H9 (cell line): ENCODE measurements around the gene PHETA1. TPM values are rescaled to one million over a fixed set of nuclear protein-coding genes. Genes with fewer than 3 reads are reported as not detected.

ENCODE experiments used
- DNase-seq: peaks from one replicate; pipeline ENCODE4 v3.0.0-alpha.2; 2017
- H2AFZ ChIP-seq: one replicate; pipeline ENCODE4 v1.6.1; 2013; ENCODE audit warnings: mild to moderate bottlenecking, low read length, control low read depth, moderate library complexity
- H2AK5ac ChIP-seq: 2 replicates; pipeline ENCODE4 v1.6.1; 2013; ENCODE audit warnings: low read length, control low read depth, mixed read lengths; ENCODE audit not compliant: insufficient read length
- H2BK120ac ChIP-seq: one replicate; pipeline ENCODE4 v1.6.1; 2013; ENCODE audit warnings: low read depth, mild to moderate bottlenecking, low read length, control low read depth, inconsistent platforms; ENCODE audit not compliant: poor library complexity, severe bottlenecking
- H2BK12ac ChIP-seq: 2 replicates; pipeline ENCODE4 v1.6.1; 2013; ENCODE audit warnings: low read length, control low read depth, mixed read lengths, low read depth; ENCODE audit not compliant: insufficient read length
- H2BK15ac ChIP-seq: 2 replicates; pipeline ENCODE4 v1.6.1; 2013; ENCODE audit warnings: low read depth, low read length, control low read depth
- H2BK20ac ChIP-seq: one replicate; pipeline ENCODE4 v1.6.1; 2013; ENCODE audit warnings: low read depth, mild to moderate bottlenecking, low read length, control low read depth, inconsistent platforms; ENCODE audit not compliant: poor library complexity, severe bottlenecking
- H2BK5ac ChIP-seq: 2 replicates; pipeline ENCODE4 v1.6.1; 2013; ENCODE audit warnings: low read length, control low read depth, mixed read lengths; ENCODE audit not compliant: insufficient read length
- H3K14ac ChIP-seq: 2 replicates; pipeline ENCODE4 v1.6.1; 2013; ENCODE audit warnings: low read length, control low read depth; ENCODE audit not compliant: insufficient read depth
- H3K18ac ChIP-seq: 2 replicates; pipeline ENCODE4 v1.6.1; 2013; ENCODE audit warnings: low read depth, mild to moderate bottlenecking, mixed read lengths, low read length, control low read depth; ENCODE audit not compliant: insufficient read length
- H3K23ac ChIP-seq: 2 replicates; pipeline ENCODE4 v1.6.1; 2013; ENCODE audit warnings: low read length, control low read depth, mixed read lengths, low read depth; ENCODE audit not compliant: insufficient read length
- H3K23me2 ChIP-seq: 2 replicates; pipeline ENCODE4 v1.6.1; 2013; ENCODE audit warnings: low read depth, mild to moderate bottlenecking, mixed read lengths, low read length, control low read depth; ENCODE audit not compliant: insufficient read length, poor library complexity, severe bottlenecking
- H3K27ac ChIP-seq: 2 replicates; pipeline ENCODE4 v1.5.1; 2013; ENCODE audit warnings: low read length, control low read depth, mixed read lengths, low read depth; ENCODE audit not compliant: insufficient read length
- H3K27me3 ChIP-seq: 2 replicates; pipeline ENCODE4 v1.6.1; 2013; ENCODE audit warnings: low read length, control low read depth, inconsistent platforms; ENCODE audit not compliant: insufficient read depth
- H3K4ac ChIP-seq: 2 replicates; pipeline ENCODE4 v1.6.1; 2013; ENCODE audit warnings: low read depth, mild to moderate bottlenecking, control low read depth, inconsistent platforms, low read length, moderate library complexity
- H3K4me1 ChIP-seq: 2 replicates; pipeline ENCODE4 v1.6.1; 2013; ENCODE audit warnings: low read length, control low read depth, inconsistent platforms; ENCODE audit not compliant: insufficient read depth
- H3K4me2 ChIP-seq: 2 replicates; pipeline ENCODE4 v1.6.1; 2013; ENCODE audit warnings: low read length, control low read depth, mixed read lengths; ENCODE audit not compliant: insufficient read length, insufficient read depth
- H3K56ac ChIP-seq: 2 replicates; pipeline ENCODE4 v1.6.1; 2013; ENCODE audit warnings: low read depth, mild to moderate bottlenecking, mixed read lengths, low read length, control low read depth; ENCODE audit not compliant: insufficient read length
- H3K79me1 ChIP-seq: 2 replicates; pipeline ENCODE4 v1.6.1; 2013; ENCODE audit warnings: low read depth, mild to moderate bottlenecking, moderate library complexity, low read length, control low read depth, inconsistent platforms; ENCODE audit not compliant: insufficient read depth, poor library complexity, severe bottlenecking
- H3K79me2 ChIP-seq: 2 replicates; pipeline ENCODE4 v1.6.1; 2013; ENCODE audit warnings: low read length, control low read depth, inconsistent platforms; ENCODE audit not compliant: insufficient read depth
- H3K9ac ChIP-seq: 2 replicates; pipeline ENCODE4 v1.6.1; 2013; ENCODE audit warnings: low read length, control low read depth, mixed read lengths; ENCODE audit not compliant: insufficient read length; ENCODE audit errors: extremely low read depth
- H3K9me3 ChIP-seq: one replicate; pipeline ENCODE4 v1.6.1; 2013; ENCODE audit warnings: low read depth, low read length, inconsistent platforms; ENCODE audit not compliant: control insufficient read depth
- H3T11ph ChIP-seq: one replicate; pipeline ENCODE4 v1.6.1; 2013; ENCODE audit warnings: mild to moderate bottlenecking, low read length, control low read depth, inconsistent platforms
- H4K20me1 ChIP-seq: one replicate; pipeline ENCODE4 v1.6.1; 2013; ENCODE audit not compliant: control insufficient read depth, insufficient read length, insufficient read depth
- H4K5ac ChIP-seq: 2 replicates; pipeline ENCODE4 v1.6.1; 2013; ENCODE audit warnings: low read depth, mild to moderate bottlenecking, mixed read lengths, low read length, control low read depth; ENCODE audit not compliant: insufficient read length
- H4K8ac ChIP-seq: replicated peaks from 2 replicates; pipeline ENCODE4 v1.6.1; 2013; ENCODE audit warnings: low read length, control low read depth, mixed read lengths, low read depth; ENCODE audit not compliant: insufficient read length
- H4K91ac ChIP-seq: 2 replicates; pipeline ENCODE4 v1.6.1; 2013; ENCODE audit warnings: low read depth, mild to moderate bottlenecking, moderate library complexity, mixed read lengths, low read length, control low read depth; ENCODE audit not compliant: insufficient read length
- H3K27ac Mint-ChIP-seq, 3 experiments: 2 replicates in 2 of 3; 3 replicates in 1 of 3; pipeline ENCODE4 v1.8.0; 2020 to 2021; ENCODE audit warnings: mixed read lengths in 3 of 3, mild to moderate bottlenecking in 1 of 3, moderate library complexity in 1 of 3
- H3K27me3 Mint-ChIP-seq: 2 replicates; pipeline ENCODE4 v1.8.0; 2021; ENCODE audit warnings: low read depth, mild to moderate bottlenecking, moderate library complexity, mixed read lengths
- H3K36me3 Mint-ChIP-seq, 3 experiments: 2 replicates in 2 of 3; 3 replicates in 1 of 3; pipeline ENCODE4 v1.8.0; 2020 to 2021; ENCODE audit warnings: low read depth in 3 of 3, mixed read lengths in 3 of 3; ENCODE audit not compliant: insufficient read depth in 1 of 3
- H3K4me1 Mint-ChIP-seq, 2 experiments: 2 replicates each; pipeline ENCODE4 v1.8.0; 2020; ENCODE audit warnings: mixed read lengths in 2 of 2
- H3K4me3 Mint-ChIP-seq, 2 experiments: 2 replicates in 1 of 2; 3 replicates in 1 of 2; pipeline ENCODE4 v1.8.0; 2020 to 2021; ENCODE audit warnings: mild to moderate bottlenecking in 2 of 2, mixed read lengths in 2 of 2, moderate library complexity in 1 of 2
- H3K9me3 Mint-ChIP-seq, 2 experiments: 2 replicates in 1 of 2; 3 replicates in 1 of 2; pipeline ENCODE4 v1.8.0; 2020; ENCODE audit warnings: mild to moderate bottlenecking in 2 of 2, mixed read lengths in 2 of 2, moderate library complexity in 1 of 2
- WGBS: extraction: QIAGEN DNeasy Blood & Tissue Kit; methylation state at CpG from one replicate; pipeline ENCODE4 v1.1.7; 2013; ENCODE audit warnings: missing lambda C conversion rate, low lambda C conversion rate, mixed read lengths; ENCODE audit not compliant: insufficient read length; ENCODE audit errors: extremely low coverage; 5-methylcytosine and 5-hydroxymethylcytosine counted together
- total RNA-seq: library from RNA; stranded (reverse); gene quantifications from 2 replicates; pipeline ENCODE4 v1.2.1, GENCODE V29; 2021
- TF ChIP-seq, protein P1 (sequence below): fragments of 200-600 bp; sonication (generic); conservative IDR thresholded peaks from 3 replicates; pipeline ENCODE4 v1.8.0; 2021; ENCODE audit warnings: antibody characterized with exemption, mild to moderate bottlenecking

PHETA1 gene
- total RNA-seq, 1 experiment from 2014 or later: 13.1 TPM

- H3K23ac ChIP-seq: no peak overlapping the region
- Mint-ChIP-seq H3K4me3 (no peak overlapping the region), H3K36me3 (peaks cover 0 to 7% (median 4%) of the 10 kb centered on the region in 3 experiments; a peak in 2 of 7 replicates), H3K27ac (no peak overlapping the region), H3K27me3 (no peaks in the 10 kb centered on the region), H3K9me3 (no peaks in the 10 kb centered on the region), H3K4me1 (peaks cover 5 to 12% of the 10 kb centered on the region in 2 experiments)
- H4K5ac ChIP-seq: no peak overlapping the region
- H3K27me3 ChIP-seq: no peaks in the 10 kb centered on the region
- no peak overlapping the region for H3T11ph ChIP-seq
- no peak overlapping the region for H2AK5ac ChIP-seq
- H3K79me2 ChIP-seq: no peaks in the 10 kb centered on the region
- WGBS: no CpG with 5 or more reads among the region's 5 CpGs
- no peak for DNase-seq
- no peak overlapping the region for H3K4ac ChIP-seq
- TF ChIP-seq, protein P1, sequence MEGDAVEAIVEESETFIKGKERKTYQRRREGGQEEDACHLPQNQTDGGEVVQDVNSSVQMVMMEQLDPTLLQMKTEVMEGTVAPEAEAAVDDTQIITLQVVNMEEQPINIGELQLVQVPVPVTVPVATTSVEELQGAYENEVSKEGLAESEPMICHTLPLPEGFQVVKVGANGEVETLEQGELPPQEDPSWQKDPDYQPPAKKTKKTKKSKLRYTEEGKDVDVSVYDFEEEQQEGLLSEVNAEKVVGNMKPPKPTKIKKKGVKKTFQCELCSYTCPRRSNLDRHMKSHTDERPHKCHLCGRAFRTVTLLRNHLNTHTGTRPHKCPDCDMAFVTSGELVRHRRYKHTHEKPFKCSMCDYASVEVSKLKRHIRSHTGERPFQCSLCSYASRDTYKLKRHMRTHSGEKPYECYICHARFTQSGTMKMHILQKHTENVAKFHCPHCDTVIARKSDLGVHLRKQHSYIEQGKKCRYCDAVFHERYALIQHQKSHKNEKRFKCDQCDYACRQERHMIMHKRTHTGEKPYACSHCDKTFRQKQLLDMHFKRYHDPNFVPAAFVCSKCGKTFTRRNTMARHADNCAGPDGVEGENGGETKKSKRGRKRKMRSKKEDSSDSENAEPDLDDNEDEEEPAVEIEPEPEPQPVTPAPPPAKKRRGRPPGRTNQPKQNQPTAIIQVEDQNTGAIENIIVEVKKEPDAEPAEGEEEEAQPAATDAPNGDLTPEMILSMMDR: no peak
- H4K91ac ChIP-seq: no peak overlapping the region
- H3K56ac ChIP-seq: no peak overlapping the region
- H3K14ac ChIP-seq: no peak overlapping the region
- no peak overlapping the region for H2BK15ac ChIP-seq
- H4K8ac ChIP-seq: no peak overlapping the region
- no peak overlapping the region for H3K27ac ChIP-seq
- no peak overlapping the region for H3K18ac ChIP-seq
- H3K23me2 ChIP-seq: no peaks in the 10 kb centered on the region
- H2BK5ac ChIP-seq: no peak overlapping the region
- H2AFZ ChIP-seq: no peak overlapping the region
- no peak overlapping the region for H3K4me2 ChIP-seq
- H2BK12ac ChIP-seq: no peak overlapping the region
- no peaks in the 10 kb centered on the region for H3K9me3 ChIP-seq
- H3K79me1 ChIP-seq: no peaks in the 10 kb centered on the region
- no peak overlapping the region for H2BK120ac ChIP-seq
- no peaks in the 10 kb centered on the region for H4K20me1 ChIP-seq
- no peak overlapping the region for H3K9ac ChIP-seq
- H3K4me1 ChIP-seq: no peaks in the 10 kb centered on the region
- no peak overlapping the region for H2BK20ac ChIP-seq
These were observed 56.2 kb downstream of the PHETA1 start for GRCh38 chr12:111312708-111313107.
